Measurements from ENCODE around the gene JAG2. TPM values are rescaled to one million over a fixed set of nuclear protein-coding genes. Genes with fewer than 3 reads are reported as not detected.

Gene JAG2
- total and polyA plus RNA-seq, 2 of the 13 experiments (the other 11 are each of a cell fraction or from before 2014, with no cell fraction given), result 0.04 to 0.16 TPM

DNA sequence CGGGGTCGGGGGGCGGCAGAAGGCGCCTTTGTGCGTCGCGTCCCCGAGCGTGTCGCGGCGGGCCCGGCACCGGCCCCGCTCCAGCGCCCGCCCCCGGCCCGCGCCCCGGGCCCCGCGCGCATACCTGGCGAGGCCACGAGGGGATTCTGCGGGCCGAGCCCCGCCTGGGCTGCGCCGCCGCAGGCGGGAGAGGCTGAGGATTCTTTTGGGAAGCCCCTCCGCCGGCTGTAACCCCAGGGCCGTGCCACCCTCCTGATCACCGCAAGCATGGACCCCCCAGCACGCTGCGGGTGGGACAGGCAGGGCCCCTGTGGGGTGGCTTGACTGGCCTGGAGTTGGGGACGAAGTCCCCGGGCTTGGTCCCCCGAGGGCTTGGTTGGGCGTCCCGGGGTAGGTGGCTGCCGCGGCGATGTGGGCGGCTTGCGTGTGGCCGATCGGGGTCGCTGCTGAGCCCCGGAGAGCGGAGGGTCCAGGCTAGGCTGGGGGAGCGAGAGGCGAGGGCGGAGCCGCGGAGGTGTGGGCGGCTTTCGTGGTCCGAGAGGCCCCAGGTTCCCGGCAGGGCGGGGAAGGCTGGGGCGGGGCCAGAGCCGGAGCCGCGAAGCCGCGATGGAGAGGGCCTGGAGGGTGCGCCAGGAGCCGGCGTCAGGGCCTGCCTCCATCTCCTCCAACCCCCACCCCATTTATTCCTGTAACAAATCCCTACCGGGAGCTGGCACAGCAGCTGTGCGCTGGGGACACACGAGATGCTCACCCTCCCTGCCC, 75.0 kb downstream of the JAG2 start (continued):
- TF ChIP-seq, protein P1, sequence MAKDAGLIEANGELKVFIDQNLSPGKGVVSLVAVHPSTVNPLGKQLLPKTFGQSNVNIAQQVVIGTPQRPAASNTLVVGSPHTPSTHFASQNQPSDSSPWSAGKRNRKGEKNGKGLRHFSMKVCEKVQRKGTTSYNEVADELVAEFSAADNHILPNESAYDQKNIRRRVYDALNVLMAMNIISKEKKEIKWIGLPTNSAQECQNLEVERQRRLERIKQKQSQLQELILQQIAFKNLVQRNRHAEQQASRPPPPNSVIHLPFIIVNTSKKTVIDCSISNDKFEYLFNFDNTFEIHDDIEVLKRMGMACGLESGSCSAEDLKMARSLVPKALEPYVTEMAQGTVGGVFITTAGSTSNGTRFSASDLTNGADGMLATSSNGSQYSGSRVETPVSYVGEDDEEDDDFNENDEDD (CRISPR knock-in tag; IDR thresholded peaks at IDR 0.05; ENCODE audit: borderline replicate concordance), result peak; percentile 27; the same call in 1 of the 2 replicates
- no peak for TF ChIP-seq ZFYVE20 (CRISPR knock-in tag; IDR thresholded peaks at IDR 0.05; ENCODE audit: borderline replicate concordance, low read depth)
- no peak for TF ChIP-seq NAIF1 (CRISPR knock-in tag; IDR thresholded peaks at IDR 0.05; ENCODE audit: borderline replicate concordance)
- TF ChIP-seq, protein P2, sequence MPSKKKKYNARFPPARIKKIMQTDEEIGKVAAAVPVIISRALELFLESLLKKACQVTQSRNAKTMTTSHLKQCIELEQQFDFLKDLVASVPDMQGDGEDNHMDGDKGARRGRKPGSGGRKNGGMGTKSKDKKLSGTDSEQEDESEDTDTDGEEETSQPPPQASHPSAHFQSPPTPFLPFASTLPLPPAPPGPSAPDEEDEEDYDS (CRISPR knock-in tag; IDR thresholded peaks at IDR 0.05), result no peak
- TF ChIP-seq, protein P3, sequence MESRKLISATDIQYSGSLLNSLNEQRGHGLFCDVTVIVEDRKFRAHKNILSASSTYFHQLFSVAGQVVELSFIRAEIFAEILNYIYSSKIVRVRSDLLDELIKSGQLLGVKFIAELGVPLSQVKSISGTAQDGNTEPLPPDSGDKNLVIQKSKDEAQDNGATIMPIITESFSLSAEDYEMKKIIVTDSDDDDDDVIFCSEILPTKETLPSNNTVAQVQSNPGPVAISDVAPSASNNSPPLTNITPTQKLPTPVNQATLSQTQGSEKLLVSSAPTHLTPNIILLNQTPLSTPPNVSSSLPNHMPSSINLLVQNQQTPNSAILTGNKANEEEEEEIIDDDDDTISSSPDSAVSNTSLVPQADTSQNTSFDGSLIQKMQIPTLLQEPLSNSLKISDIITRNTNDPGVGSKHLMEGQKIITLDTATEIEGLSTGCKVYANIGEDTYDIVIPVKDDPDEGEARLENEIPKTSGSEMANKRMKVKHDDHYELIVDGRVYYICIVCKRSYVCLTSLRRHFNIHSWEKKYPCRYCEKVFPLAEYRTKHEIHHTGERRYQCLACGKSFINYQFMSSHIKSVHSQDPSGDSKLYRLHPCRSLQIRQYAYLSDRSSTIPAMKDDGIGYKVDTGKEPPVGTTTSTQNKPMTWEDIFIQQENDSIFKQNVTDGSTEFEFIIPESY (CRISPR knock-in tag; IDR thresholded peaks at IDR 0.05), result peak; percentile 17; the same call in 1 of the 2 replicates
- no peak for TF ChIP-seq EP300 (IDR thresholded peaks at IDR 0.05; ENCODE audit: low read depth in 2 of 2, low read length in 2 of 2)
- TF ChIP-seq EP300 (CRISPR knock-in tag; IDR thresholded peaks at IDR 0.05; ENCODE audit: borderline replicate concordance), result no peak
- no peak for TF ChIP-seq ZNF709 (CRISPR knock-in tag; IDR thresholded peaks at IDR 0.05)
- no peak for TF ChIP-seq EZH2 (conservative IDR thresholded peaks at IDR 0.05; ENCODE audit: low read depth, low read length)
- no peak for TF ChIP-seq ZNF350 (CRISPR knock-in tag; IDR thresholded peaks at IDR 0.05; ENCODE audit: borderline replicate concordance, low read depth)
- TF ChIP-seq ZNF749 (CRISPR knock-in tag; IDR thresholded peaks at IDR 0.05; ENCODE audit: borderline replicate concordance), result no peak
- TF ChIP-seq ZNF292 (CRISPR knock-in tag; IDR thresholded peaks at IDR 0.05; ENCODE audit: borderline replicate concordance, low read depth), result no peak
- TF ChIP-seq ZSCAN21 (CRISPR knock-in tag; IDR thresholded peaks at IDR 0.05; ENCODE audit: borderline replicate concordance), result no peak
- TF ChIP-seq, protein P4, sequence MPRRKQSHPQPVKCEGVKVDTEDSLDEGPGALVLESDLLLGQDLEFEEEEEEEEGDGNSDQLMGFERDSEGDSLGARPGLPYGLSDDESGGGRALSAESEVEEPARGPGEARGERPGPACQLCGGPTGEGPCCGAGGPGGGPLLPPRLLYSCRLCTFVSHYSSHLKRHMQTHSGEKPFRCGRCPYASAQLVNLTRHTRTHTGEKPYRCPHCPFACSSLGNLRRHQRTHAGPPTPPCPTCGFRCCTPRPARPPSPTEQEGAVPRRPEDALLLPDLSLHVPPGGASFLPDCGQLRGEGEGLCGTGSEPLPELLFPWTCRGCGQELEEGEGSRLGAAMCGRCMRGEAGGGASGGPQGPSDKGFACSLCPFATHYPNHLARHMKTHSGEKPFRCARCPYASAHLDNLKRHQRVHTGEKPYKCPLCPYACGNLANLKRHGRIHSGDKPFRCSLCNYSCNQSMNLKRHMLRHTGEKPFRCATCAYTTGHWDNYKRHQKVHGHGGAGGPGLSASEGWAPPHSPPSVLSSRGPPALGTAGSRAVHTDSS (CRISPR knock-in tag; conservative IDR thresholded peaks at IDR 0.05), result no peak
- no peak for TF ChIP-seq SRY (CRISPR knock-in tag; IDR thresholded peaks at IDR 0.05)
- no peak for TF ChIP-seq KLF16 (CRISPR knock-in tag; IDR thresholded peaks at IDR 0.05)
